ENCODE results near the gene ACTR6. TPM values are rescaled to one million over a fixed set of nuclear protein-coding genes. Genes with fewer than 3 reads are reported as not detected.
"Not testable (repeated sequence)": the region's sequence is repeated elsewhere in the genome, so short reads cannot be mapped to it uniquely, and the experiment has no call there.

ACTR6 gene
- total RNA-seq, 2 donors from 2014 or later, result 5.2 TPM; not detected in 1

- peaks cover 0 to 5% of the 10 kb centered on the region in 2 donors for H3K36me3 ChIP-seq (replicated peaks in 1 of 2; ENCODE audit: insufficient read depth in 1 of 2, low read depth in 2 of 2)
- no peaks in the 10 kb centered on the region for H3K9me3 ChIP-seq
- ATAC-seq (no peak), DNase-seq (no peak)
- H3K4me3 ChIP-seq, result no peak overlapping the region
- no peak for TF ChIP-seq CTCF (IDR thresholded peaks at IDR 0.05)
- TF ChIP-seq POLR2A (IDR thresholded peaks at IDR 0.05), result no peak
- intact Hi-C loops (cut with DNase I), result no loop called here
- no peak overlapping the region for H3K27ac ChIP-seq
- H3K4me1 ChIP-seq, result no peaks in the 10 kb centered on the region
- no peaks in the 10 kb centered on the region for H3K27me3 ChIP-seq
Measured at GRCh38 chr12:100225491-100225890, 24.9 kb downstream of the ACTR6 start.

GRCh38 chr12:100229036-100229635 is 28.5 kb downstream of the ACTR6 start:
- DNase-seq (no peak), ATAC-seq (no peak)
- H3K9me3 ChIP-seq, result no peaks in the 10 kb centered on the region
- 93 to 97% methylated on average over 5 of the region's 5 CpGs for WGBS, 2 donors
- intact Hi-C loops (cut with DNase I), result no loop called here
- no peak overlapping the region for H3K4me3 ChIP-seq
- H3K27me3 ChIP-seq, result no peaks in the 10 kb centered on the region
- no peak overlapping the region for H3K27ac ChIP-seq
- no peaks in the 10 kb centered on the region for H3K36me3 ChIP-seq (replicated peaks in 1 of 2; ENCODE audit: insufficient read depth in 1 of 2, low read depth in 2 of 2)
- H3K4me1 ChIP-seq, result no peaks in the 10 kb centered on the region
- peak in 2 of 7 experiments; percentile 5 for TF ChIP-seq CTCF (IDR thresholded peaks at IDR 0.05)
- no peak for TF ChIP-seq POLR2A (IDR thresholded peaks at IDR 0.05)

DNA sequence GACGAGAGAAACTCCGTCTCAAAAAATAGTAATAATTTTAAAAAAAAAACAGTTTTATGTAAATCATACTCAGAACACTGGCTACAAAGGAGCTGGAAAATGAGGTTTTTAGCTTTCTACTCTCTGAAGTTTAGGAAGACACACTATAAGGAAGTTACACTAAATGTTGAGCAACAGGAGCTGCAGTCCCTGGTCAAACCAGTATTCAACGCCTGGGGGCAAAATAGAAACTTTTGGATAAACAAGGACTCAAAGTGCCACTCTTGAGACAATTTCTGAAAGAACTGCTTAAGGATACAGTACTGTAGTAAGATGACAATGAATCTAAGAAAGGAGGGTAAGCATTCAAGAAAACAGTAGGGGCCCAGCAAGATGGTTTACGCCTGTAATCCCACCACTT is 29.3 kb downstream of the ACTR6 start:
- 90 to 91% methylated on average over 4 of the region's 4 CpGs for whole genome bisulfite sequencing, 2 donors
- Histone ChIP-seq H3K27ac (no peak overlapping the region), H3K4me3 (no peak overlapping the region), H3K4me1 (no peaks in the 10 kb centered on the region), H3K9me3 (no peaks in the 10 kb centered on the region), H3K27me3 (no peaks in the 10 kb centered on the region), H3K36me3 (replicated peaks in 1 of 2; ENCODE audit: insufficient read depth in 1 of 2, low read depth in 2 of 2) (no peaks in the 10 kb centered on the region)
- intact Hi-C loops (cut with DNase I), result loop anchor here (10.0 kb wide), 2 partner anchors 325 to 505 kb away; no protein-coding TSS in a partner anchor
- TF ChIP-seq CTCF (IDR thresholded peaks at IDR 0.05), result no peak
- no peak for TF ChIP-seq POLR2A (IDR thresholded peaks at IDR 0.05)
- DNase-seq (no peak), ATAC-seq (no peak)

- H3K4me3 ChIP-seq; H3K9me3 ChIP-seq; ATAC-seq; DNase-seq; H3K27ac ChIP-seq; H3K4me1 ChIP-seq; H3K36me3 ChIP-seq (replicated peaks in 1 of 2; ENCODE audit: insufficient read depth in 1 of 2, low read depth in 2 of 2); H3K27me3 ChIP-seq: not testable (repeated sequence)
- intact Hi-C loops (cut with DNase I), result loop anchor here (10.0 kb wide), 2 partner anchors 323 to 503 kb away; no protein-coding TSS in a partner anchor
- 67 to 71% methylated on average over 3 of the region's 3 CpGs for WGBS, 2 donors
Measured at GRCh38 chr12:100231873-100232272, 31.3 kb downstream of the ACTR6 start.

DNA sequence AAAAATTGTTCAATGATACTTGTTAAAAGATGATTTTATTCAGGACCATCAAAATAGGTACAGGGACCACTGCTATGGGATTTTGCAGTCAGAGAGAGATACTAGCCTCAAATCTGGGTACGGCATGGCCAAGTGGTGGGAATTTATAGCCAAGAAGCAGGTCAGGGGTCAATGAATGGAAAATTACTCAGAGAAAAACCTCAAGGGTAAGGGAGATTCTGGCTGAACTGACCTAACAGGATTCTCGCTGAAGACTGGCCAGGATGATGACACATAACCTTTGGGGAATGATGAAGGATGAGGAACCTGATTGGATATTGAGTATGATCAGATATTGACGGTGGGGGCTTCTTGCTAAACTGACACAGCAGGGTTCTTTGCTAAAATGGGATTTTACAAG is 33.6 kb downstream of the ACTR6 start:
- H3K36me3 ChIP-seq (replicated peaks in 1 of 2; ENCODE audit: insufficient read depth in 1 of 2, low read depth in 2 of 2), result no peaks in the 10 kb centered on the region
- H3K4me3 ChIP-seq, result no peak overlapping the region
- no peaks in the 10 kb centered on the region for H3K9me3 ChIP-seq
- ATAC-seq (no peak), DNase-seq (no peak)
- WGBS, 2 donors, result 28 to 33% methylated on average over 3 of the region's 3 CpGs
- H3K27me3 ChIP-seq, result no peaks in the 10 kb centered on the region
- TF ChIP-seq POLR2A (IDR thresholded peaks at IDR 0.05) (no peak), CTCF (IDR thresholded peaks at IDR 0.05) (no peak)
- no peak overlapping the region for H3K27ac ChIP-seq
- intact Hi-C loops (cut with DNase I), result loop anchor here (10.0 kb wide), 2 partner anchors 321 to 501 kb away; no protein-coding TSS in a partner anchor
- no peaks in the 10 kb centered on the region for H3K4me1 ChIP-seq
